D721Med (cell line): ENCODE measurements around the gene CARS2.
A peak's percentile ranks its signal among the peaks of the same experiment; 100 is the strongest.

Source experiments
- DNase-seq: peaks from one replicate; pipeline ENCODE4 v3.0.0; 2011; ENCODE audit warnings: low spot score; ENCODE audit not compliant: insufficient read length
- FAIRE-seq: peaks from 2 replicates; lab custom pipeline; 2011; peaks lifted over from hg19 to GRCh38; lab: Jason Lieb, UNC
- TF ChIP-seq, protein P1 (sequence below): IDR thresholded peaks from 2 replicates; pipeline ENCODE4 v1.5.1; 2012; ENCODE audit warnings: mild to moderate bottlenecking, control low read depth; ENCODE audit not compliant: insufficient read depth; ENCODE audit errors: missing control alignments

CARS2 gene

DNA sequence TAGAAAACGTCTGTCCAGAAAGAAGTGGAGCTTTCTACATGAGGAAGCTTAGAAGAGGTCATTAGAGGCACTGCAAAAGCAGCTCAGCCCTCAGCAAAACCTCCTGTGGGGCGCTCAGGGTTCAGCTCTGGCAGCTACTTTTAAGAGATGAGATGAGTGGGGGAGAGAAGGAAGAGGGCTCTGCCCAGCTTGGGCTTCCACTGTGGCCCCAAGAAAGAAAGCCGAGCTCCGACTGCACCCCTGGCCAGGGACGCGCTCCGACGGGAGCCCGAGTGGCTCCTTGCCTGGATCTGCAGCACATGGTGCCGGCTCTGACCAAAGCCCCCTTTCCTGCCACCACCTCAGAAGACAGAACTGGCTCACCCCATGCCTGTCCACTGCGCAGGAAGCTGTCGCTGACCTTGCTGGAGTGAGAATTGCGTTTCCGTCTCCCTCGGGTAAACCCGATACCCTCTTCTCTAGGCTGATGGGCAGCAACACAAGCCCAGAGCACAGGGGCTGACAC, 54.1 kb downstream of the CARS2 start:
- FAIRE-seq, result no peak
- no peak for DNase-seq
- TF ChIP-seq, protein P1, sequence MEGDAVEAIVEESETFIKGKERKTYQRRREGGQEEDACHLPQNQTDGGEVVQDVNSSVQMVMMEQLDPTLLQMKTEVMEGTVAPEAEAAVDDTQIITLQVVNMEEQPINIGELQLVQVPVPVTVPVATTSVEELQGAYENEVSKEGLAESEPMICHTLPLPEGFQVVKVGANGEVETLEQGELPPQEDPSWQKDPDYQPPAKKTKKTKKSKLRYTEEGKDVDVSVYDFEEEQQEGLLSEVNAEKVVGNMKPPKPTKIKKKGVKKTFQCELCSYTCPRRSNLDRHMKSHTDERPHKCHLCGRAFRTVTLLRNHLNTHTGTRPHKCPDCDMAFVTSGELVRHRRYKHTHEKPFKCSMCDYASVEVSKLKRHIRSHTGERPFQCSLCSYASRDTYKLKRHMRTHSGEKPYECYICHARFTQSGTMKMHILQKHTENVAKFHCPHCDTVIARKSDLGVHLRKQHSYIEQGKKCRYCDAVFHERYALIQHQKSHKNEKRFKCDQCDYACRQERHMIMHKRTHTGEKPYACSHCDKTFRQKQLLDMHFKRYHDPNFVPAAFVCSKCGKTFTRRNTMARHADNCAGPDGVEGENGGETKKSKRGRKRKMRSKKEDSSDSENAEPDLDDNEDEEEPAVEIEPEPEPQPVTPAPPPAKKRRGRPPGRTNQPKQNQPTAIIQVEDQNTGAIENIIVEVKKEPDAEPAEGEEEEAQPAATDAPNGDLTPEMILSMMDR, result no peak

DNA sequence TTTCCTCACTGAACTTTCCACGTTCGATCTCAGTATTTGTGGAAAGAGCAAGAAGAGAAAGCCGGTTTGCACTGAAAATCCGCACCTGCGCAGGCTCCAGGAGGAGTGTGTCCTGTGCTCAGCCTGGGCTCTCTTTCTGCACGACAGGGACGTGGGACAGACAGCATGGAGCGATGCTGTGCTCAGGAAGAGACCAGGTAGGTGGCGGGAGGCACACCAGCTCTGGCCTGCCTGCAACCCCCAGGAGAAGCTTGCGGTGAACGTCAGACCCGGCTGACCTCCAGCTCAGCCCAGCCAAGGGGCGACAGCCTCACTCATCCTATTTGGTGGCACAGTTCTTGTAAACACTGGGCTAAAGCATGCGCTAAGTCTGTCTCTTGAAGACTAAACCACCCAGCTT, 54.6 kb downstream of the CARS2 start:
- DNase-seq (no peak), FAIRE-seq (no peak)
- TF ChIP-seq, protein P1, result no peak

DNA sequence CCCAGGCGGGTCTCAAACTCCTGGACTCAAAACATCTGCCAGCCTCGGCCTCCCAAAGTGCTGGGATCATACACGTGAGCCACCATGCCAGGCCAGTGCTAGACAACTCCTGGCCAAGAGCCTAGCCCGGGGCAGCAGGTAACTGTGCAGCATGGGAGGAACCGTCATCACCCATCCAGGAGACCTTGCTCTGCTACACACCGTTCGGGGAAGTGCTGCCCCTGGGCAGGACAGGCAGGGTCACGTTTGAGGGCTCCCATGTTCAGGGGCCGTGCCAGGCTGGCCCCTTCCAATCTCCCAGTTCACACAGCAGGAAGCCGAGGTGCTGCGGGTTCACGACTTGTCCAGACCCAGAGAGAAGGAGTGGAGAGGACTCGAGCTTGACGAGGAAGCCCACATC, 55.5 kb downstream of the CARS2 start:
- FAIRE-seq, result no peak
- no peak for DNase-seq
- TF ChIP-seq, protein P1, result no peak

DNA sequence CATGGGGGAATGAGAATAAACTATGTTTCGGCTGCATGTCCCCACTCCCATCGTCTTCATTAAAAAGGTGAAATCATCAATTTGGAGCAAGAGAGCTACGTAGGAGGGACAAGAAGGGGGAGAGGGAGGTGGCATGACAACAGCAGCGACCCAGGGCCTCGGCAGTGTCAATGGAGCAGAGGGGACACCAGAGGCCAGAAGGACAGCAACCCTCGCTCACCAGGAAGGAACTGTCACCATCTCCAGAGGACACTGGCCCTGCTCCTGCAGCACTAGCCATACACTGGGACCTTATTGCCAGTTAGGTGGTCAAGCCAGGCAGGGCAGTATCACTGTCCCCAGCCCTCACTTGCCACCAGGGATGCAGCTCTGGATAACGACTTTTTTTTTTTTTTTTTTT, 56.4 kb downstream of the CARS2 start:
- FAIRE-seq (no peak), DNase-seq (no peak)
- TF ChIP-seq, protein P1, result no peak

DNA sequence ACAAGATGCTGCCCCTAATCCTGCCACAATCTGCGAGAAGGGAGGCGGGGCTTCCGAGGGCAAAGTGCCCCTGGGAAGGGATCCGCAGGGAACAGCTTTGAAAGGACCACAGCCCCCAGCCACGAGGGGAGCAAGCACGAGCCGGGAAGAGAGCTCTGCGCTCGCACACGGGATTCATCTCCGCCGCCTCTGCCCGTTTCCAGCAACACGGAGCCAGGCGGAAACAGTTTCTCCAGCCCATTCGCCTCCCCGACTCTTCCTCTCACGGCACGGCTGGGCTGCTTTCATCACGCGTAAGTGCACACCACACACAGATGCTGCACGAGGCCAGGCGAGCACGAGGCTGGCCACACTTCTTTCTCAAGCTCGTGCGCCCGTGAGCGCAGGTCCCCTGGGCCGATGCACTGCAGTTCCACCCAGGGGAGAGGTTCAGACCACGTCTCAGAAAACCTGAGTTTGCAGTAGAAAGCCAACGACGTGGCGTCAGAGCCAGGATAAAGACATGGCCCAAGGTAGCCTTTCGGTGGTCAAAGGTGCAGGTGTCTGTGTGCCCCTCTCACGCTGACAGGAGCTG, 57.0 kb downstream of the CARS2 start:
- TF ChIP-seq, protein P1, result no peak
- DNase-seq, result peak; percentile 29
- FAIRE-seq, result no peak

DNA sequence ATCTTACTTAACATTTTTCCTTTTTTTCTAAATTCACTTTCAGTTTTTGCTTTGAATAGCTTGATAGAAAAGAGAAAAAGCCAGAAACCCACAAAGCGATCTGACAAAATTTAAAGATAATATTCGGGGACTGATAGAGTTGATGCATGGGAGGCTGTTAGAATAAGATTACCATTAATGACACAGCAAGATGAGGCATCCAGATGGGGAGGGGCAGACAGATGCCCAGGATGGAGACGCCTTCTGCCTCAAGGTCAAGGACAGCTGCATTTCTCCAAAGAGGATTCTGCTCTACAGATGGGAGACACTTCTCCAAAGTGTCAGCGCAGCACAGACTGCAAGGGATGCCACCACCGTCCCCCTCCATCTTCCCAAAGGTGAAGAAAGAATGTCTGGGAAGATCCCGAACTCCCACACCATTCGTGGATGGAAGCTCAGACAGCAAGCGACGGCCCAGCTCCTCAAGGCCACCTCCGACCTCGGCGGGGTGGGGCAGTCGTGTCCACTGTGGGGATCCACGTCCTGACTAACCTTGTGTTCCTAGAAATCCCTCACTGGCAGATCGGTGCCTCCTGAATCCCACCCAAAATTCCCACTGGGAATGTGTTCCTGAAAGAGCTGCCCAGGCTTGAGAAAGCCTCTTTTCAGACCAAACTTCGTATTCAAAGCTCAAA, 57.6 kb downstream of the CARS2 start:
- TF ChIP-seq, protein P1, result no peak
- FAIRE-seq (no peak), DNase-seq (no peak)

DNA sequence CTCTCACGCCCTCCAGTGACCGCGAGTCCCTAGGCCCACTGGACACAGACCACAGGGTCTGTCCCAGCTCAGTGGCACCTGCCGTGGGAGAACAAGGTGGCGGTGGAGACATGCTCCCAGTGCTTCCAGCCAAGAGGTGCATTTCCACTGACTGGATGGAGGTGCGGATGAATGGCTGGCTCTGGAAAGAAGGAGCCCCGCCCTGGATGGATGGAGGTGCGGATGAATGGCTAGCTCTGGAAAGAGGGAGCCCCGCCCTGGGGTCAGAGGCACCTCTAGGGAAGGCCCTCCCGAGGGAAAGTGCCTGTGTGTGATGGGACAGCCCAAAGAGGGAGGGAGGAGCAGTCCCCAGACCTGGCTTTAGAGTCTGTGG, 58.6 kb downstream of the CARS2 start:
- TF ChIP-seq, protein P1, result no peak
- FAIRE-seq, result no peak

More for the DNA sequence above, 58.6 kb downstream of the CARS2 start:
- DNase-seq, result no peak
